Lower lobe of right lung (tissue), 2 donors: ENCODE results near the gene MRPL40. TPM values are rescaled to one million over a fixed set of nuclear protein-coding genes. Genes with fewer than 3 reads are reported as not detected.

ENCODE experiments used
- ATAC-seq, 2 donors: fragments of 200-7000 bp; cut with Tn5 transposase; one replicate each; pipeline ENCODE4 v1.9.1; 2020 to 2022; ENCODE audit warnings: mild to moderate bottlenecking in 2 of 2, moderate library complexity in 2 of 2
- DNase-seq: peaks from one replicate; pipeline ENCODE4 v3.0.0-alpha.2; 2020
- H3K27ac ChIP-seq: fragments of 200-600 bp; one replicate; pipeline ENCODE4 v1.8.0; 2022
- H3K27me3 ChIP-seq: fragments of 200-600 bp; one replicate; pipeline ENCODE4 v1.8.0; 2022; ENCODE audit warnings: low read depth
- H3K36me3 ChIP-seq: fragments of 200-600 bp; one replicate; pipeline ENCODE4 v1.8.0; 2022; ENCODE audit warnings: mild to moderate bottlenecking
- H3K4me1 ChIP-seq: fragments of 200-600 bp; one replicate; pipeline ENCODE4 v1.8.0; 2022
- H3K4me3 ChIP-seq: fragments of 200-600 bp; one replicate; pipeline ENCODE4 v1.8.0; 2022; ENCODE audit warnings: mild to moderate bottlenecking
- H3K9me3 ChIP-seq: fragments of 200-600 bp; one replicate; pipeline ENCODE4 v1.8.0; 2022
- CTCF ChIP-seq: fragments of 200-600 bp; IDR thresholded peaks from one replicate; pipeline ENCODE4 v1.8.0; 2022; ENCODE audit warnings: antibody characterized with exemption, mild to moderate bottlenecking
- intact Hi-C: fragments of 100-400 bp; cut with DNase I; formaldehyde crosslinking; loops from one replicate; pipeline ENCODE4 v1.11.0; 2022
- total RNA-seq: library from RNA; stranded (reverse); fragmentation: NEBNext Ultra II Directional; extraction: Animal tissue kit (Norgen Biotek cat#: 25700); gene quantifications from one replicate; pipeline ENCODE4 v1.2.1, GENCODE V29; 2021
- donor health status: DM: no; HTN: yes; CAD: no; lungs with severe emphysema.

MRPL40 gene
- total RNA-seq, 1 donor from 2014 or later: 23.2 TPM

- Histone ChIP-seq H3K36me3 (peaks cover 85% of the 10 kb centered on the region), H3K27me3 (no peaks in the 10 kb centered on the region), H3K4me1 (no peaks in the 10 kb centered on the region), H3K27ac (no peak overlapping the region), H3K4me3 (no peak overlapping the region), H3K9me3 (no peaks in the 10 kb centered on the region)
- intact Hi-C loops: no loop called here
- TF ChIP-seq CTCF: no peak
- no peak for ATAC-seq
- DNase-seq: no peak
Measured at GRCh38 chr22:19464546-19464945, 32.2 kb downstream of the MRPL40 start.

GRCh38 chr22:19464975-19465374, 32.6 kb downstream of the MRPL40 start:
- H3K4me3 ChIP-seq: no peak overlapping the region
- no peak for TF ChIP-seq CTCF
- H3K9me3 ChIP-seq: no peaks in the 10 kb centered on the region
- H3K27me3 ChIP-seq: no peaks in the 10 kb centered on the region
- intact Hi-C loops: no loop called here
- no peak for DNase-seq
- H3K4me1 ChIP-seq: no peaks in the 10 kb centered on the region
- peaks cover 89% of the 10 kb centered on the region for H3K36me3 ChIP-seq
- ATAC-seq: no peak
- no peak overlapping the region for H3K27ac ChIP-seq

GRCh38 chr22:19466126-19466716, 33.9 kb downstream of the MRPL40 start:
- no peaks in the 10 kb centered on the region for H3K27me3 ChIP-seq
- DNase-seq: no peak
- no peaks in the 10 kb centered on the region for H3K9me3 ChIP-seq
- H3K4me3 ChIP-seq: no peak overlapping the region
- H3K27ac ChIP-seq: no peak overlapping the region
- TF ChIP-seq CTCF: no peak
- no peaks in the 10 kb centered on the region for H3K4me1 ChIP-seq
- intact Hi-C loops: no loop called here
- peaks cover 93% of the 10 kb centered on the region for H3K36me3 ChIP-seq
- ATAC-seq: no peak

GRCh38 chr22:19466848-19467752, 34.8 kb downstream of the MRPL40 start:
- Histone ChIP-seq H3K4me1 (no peaks in the 10 kb centered on the region), H3K27me3 (no peaks in the 10 kb centered on the region), H3K9me3 (no peaks in the 10 kb centered on the region), H3K36me3 (peaks cover 98% of the 10 kb centered on the region), H3K27ac (no peak overlapping the region), H3K4me3 (no peak overlapping the region)
- intact Hi-C loops: no loop called here
- TF ChIP-seq CTCF: no peak
- ATAC-seq (no peak), DNase-seq (no peak)

- Histone ChIP-seq H3K27ac (no peak overlapping the region), H3K4me3 (no peak overlapping the region), H3K4me1 (no peaks in the 10 kb centered on the region), H3K36me3 (peaks cover 100% of the 10 kb centered on the region), H3K9me3 (no peaks in the 10 kb centered on the region), H3K27me3 (no peaks in the 10 kb centered on the region)
- no peak for DNase-seq
- intact Hi-C loops: no loop called here
- no peak for TF ChIP-seq CTCF
- no peak for ATAC-seq
Measured at GRCh38 chr22:19467912-19468311, 35.6 kb downstream of the MRPL40 start.
